Measurements from ENCODE around the gene FHOD3.
"Not testable (repeated sequence)": the region's sequence is repeated elsewhere in the genome, so short reads cannot be mapped to it uniquely, and the experiment has no call there.

FHOD3 gene

GRCh38 chr18:36688020-36688965, 390.8 kb downstream of the FHOD3 start:
- no peak for DNase-seq (ENCODE audit: extremely low read depth in 1 of 2, low read depth in 1 of 2)

- DNase-seq (ENCODE audit: extremely low read depth in 1 of 2, low read depth in 1 of 2): no peak
These were observed 394.9 kb downstream of the FHOD3 start for GRCh38 chr18:36692371-36692770.

GRCh38 chr18:36692921-36693332, 395.4 kb downstream of the FHOD3 start:
- DNase-seq (ENCODE audit: extremely low read depth in 1 of 2, low read depth in 1 of 2): no peak

GRCh38 chr18:36693931-36694620, 396.6 kb downstream of the FHOD3 start:
- no peak for DNase-seq (ENCODE audit: extremely low read depth in 1 of 2, low read depth in 1 of 2)

GRCh38 chr18:36695806-36696205, 398.3 kb downstream of the FHOD3 start:
- no peak for DNase-seq (ENCODE audit: extremely low read depth in 1 of 2, low read depth in 1 of 2)

- DNase-seq (ENCODE audit: extremely low read depth in 1 of 2, low read depth in 1 of 2): no peak
These were observed 400.4 kb downstream of the FHOD3 start for GRCh38 chr18:36697905-36698304.

GRCh38 chr18:36700955-36701354, 403.4 kb downstream of the FHOD3 start:
- DNase-seq (ENCODE audit: extremely low read depth in 1 of 2, low read depth in 1 of 2): no peak

GRCh38 chr18:36702401-36703013, 405.0 kb downstream of the FHOD3 start:
- no peak for DNase-seq (ENCODE audit: extremely low read depth in 1 of 2, low read depth in 1 of 2)

GRCh38 chr18:36704156-36704555, 406.6 kb downstream of the FHOD3 start:
- no peak for DNase-seq (ENCODE audit: extremely low read depth in 1 of 2, low read depth in 1 of 2)

GRCh38 chr18:36706134-36706881, 408.8 kb downstream of the FHOD3 start:
- DNase-seq (ENCODE audit: extremely low read depth in 1 of 2, low read depth in 1 of 2): no peak

- no peak for DNase-seq (ENCODE audit: extremely low read depth in 1 of 2, low read depth in 1 of 2)
These were observed 410.9 kb downstream of the FHOD3 start for GRCh38 chr18:36708366-36708765.

GRCh38 chr18:36709315-36709714, 411.8 kb downstream of the FHOD3 start:
- DNase-seq (ENCODE audit: extremely low read depth in 1 of 2, low read depth in 1 of 2): no peak

GRCh38 chr18:36711014-36711725, 413.7 kb downstream of the FHOD3 start:
- no peak for DNase-seq (ENCODE audit: extremely low read depth in 1 of 2, low read depth in 1 of 2)

- no peak for DNase-seq (ENCODE audit: extremely low read depth in 1 of 2, low read depth in 1 of 2)
These were observed 414.4 kb downstream of the FHOD3 start for GRCh38 chr18:36711813-36712444.

GRCh38 chr18:36714476-36714875, 417.0 kb downstream of the FHOD3 start:
- no peak for DNase-seq (ENCODE audit: extremely low read depth in 1 of 2, low read depth in 1 of 2)

- no peak for DNase-seq (ENCODE audit: extremely low read depth in 1 of 2, low read depth in 1 of 2)
These were observed 420.1 kb downstream of the FHOD3 start for GRCh38 chr18:36717422-36718110.

- DNase-seq (ENCODE audit: extremely low read depth in 1 of 2, low read depth in 1 of 2): no peak
These were observed 421.3 kb downstream of the FHOD3 start for GRCh38 chr18:36718705-36719328.

- no peak for DNase-seq (ENCODE audit: extremely low read depth in 1 of 2, low read depth in 1 of 2)
These were observed 422.1 kb downstream of the FHOD3 start for GRCh38 chr18:36719630-36720029.

- DNase-seq (ENCODE audit: extremely low read depth in 1 of 2, low read depth in 1 of 2): not testable (repeated sequence)
These were observed 423.8 kb downstream of the FHOD3 start for GRCh38 chr18:36721351-36721750.

Measured in activated CD8-positive, alpha-beta memory T cell treated with anti-CD3 and anti-CD28 coated beads for 1 hour (primary cell).